Measurements from ENCODE around the gene CDH5.

The CDH5 gene

DNA sequence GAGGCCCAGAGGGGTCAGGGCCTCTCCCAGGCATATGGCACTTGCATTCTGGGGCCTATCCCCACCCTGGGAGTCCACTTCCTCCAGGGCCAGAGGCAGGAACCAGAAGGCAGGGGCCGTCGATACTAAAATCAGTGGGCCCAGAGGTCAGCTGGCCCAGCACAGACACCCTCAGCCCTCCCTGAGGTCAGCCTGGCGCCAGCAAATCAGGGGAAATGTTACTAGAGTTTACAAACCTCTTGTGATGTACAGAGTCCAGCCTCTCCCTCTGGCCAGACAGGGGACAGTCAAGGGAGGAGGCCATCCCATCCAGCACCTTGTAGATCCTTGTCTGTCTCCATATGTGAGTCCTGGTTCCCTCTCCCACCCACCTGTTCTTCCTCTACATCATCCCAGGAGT is 10.8 kb downstream of the CDH5 start:
- TF ChIP-seq CTCF (IDR thresholded peaks at IDR 0.05; ENCODE audit: low read depth, low read length) = no peak
- DNase-seq (ENCODE audit: extremely low read depth, low read depth) = no peak

DNA sequence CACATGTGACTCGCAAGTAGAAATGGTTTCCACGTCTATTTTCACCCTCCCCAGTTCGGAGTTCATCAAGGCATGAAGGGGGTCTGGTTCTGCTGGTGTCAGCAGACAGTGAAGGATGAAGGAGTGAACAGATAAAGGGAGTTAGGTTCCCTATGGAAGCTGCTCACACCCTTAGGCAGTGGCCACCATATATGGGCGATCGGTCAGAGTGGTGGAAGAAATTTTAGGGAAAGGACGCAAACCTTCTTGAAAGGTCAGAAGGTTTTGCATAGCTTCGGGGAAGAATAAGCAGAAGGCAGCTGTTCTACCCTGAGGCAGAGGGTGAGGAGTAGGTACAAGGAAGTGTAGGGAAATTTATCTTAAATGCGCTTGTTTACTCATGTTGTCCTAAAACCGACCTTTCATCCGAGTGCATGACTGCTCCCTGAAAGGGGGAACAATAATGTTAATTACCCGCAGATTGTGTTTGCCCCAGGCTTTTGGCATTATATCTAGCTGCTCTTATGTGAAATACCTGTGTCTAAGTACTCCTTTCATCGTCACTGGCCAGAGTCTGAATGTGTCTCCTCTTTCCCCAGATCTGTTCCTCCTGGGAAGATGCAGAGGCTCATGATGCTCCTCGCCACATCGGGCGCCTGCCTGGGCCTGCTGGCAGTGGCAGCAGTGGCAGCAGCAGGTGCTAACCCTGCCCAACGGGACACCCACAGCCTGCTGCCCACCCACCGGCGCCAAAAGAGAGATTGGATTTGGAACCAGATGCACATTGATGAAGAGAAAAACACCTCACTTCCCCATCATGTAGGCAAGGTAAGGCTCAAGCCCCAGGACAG is 12.5 kb downstream of the CDH5 start:
- no peak for DNase-seq (ENCODE audit: extremely low read depth, low read depth)

DNA sequence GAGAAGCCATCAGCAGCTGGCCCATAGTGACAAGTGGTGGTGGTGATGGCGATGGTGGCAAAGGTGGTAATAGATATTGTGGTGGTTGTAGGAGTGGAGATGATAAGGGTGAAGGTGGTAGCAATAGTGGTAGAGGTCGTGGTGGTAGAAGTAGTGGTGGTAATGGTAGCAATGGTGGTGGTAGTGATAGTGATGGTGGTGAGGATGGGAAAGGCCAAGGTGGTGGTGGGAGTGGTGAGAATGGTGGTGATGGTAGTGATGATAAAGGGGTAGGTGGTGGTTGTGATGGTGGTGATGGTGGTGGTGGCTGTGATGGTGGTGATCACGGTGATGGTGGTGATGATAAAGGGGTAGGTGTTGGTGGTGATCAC is 13.1 kb downstream of the CDH5 start:
- no peak for DNase-seq (ENCODE audit: extremely low read depth, low read depth)
- TF ChIP-seq CTCF (IDR thresholded peaks at IDR 0.05; ENCODE audit: low read depth, low read length) = no peak

More for the DNA sequence above, 12.5 kb downstream of the CDH5 start:
- no peak for TF ChIP-seq CTCF (IDR thresholded peaks at IDR 0.05; ENCODE audit: low read depth, low read length)

DNA sequence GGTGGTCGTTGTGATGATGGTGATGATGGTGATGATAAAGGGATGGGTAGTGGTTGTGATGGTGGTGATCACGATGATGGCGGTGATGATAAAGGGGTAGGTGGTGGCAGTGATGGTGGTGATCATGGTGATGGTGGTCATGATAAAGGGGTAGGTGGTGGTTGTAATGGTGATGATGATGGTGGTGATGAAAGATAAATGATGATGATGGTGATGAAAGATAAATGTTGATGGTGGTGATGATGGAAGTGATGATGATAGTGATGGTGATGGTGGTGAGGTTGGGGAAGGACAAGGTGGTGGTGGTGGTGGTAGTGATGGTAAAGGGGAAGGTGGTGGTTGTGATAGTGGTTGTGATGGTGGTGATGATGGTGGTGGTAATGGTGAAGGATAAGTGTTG is 13.9 kb downstream of the CDH5 start:
- DNase-seq (ENCODE audit: extremely low read depth, low read depth) = no peak
- no peak for TF ChIP-seq CTCF (IDR thresholded peaks at IDR 0.05; ENCODE audit: low read depth, low read length)

- TF ChIP-seq CTCF (IDR thresholded peaks at IDR 0.05; ENCODE audit: low read depth, low read length) = no peak
- no peak for DNase-seq (ENCODE audit: extremely low read depth, low read depth)
Observed at GRCh38 chr16:66381585-66382170, 15.2 kb downstream of the CDH5 start.

- TF ChIP-seq CTCF (IDR thresholded peaks at IDR 0.05; ENCODE audit: low read depth, low read length) = no peak
Observed at GRCh38 chr16:66382171-66382965, 15.9 kb downstream of the CDH5 start.

GRCh38 chr16:66382966-66383299 is 16.4 kb downstream of the CDH5 start:
- no peak for TF ChIP-seq CTCF (IDR thresholded peaks at IDR 0.05; ENCODE audit: low read depth, low read length)
- DNase-seq (ENCODE audit: extremely low read depth, low read depth) = no peak

More at GRCh38 chr16:66382171-66382965, 15.9 kb downstream of the CDH5 start:
- no peak for DNase-seq (ENCODE audit: extremely low read depth, low read depth)

All from AG09319 (cell line).